Measurements from ENCODE around the gene DARS2. TPM values are rescaled to one million over a fixed set of nuclear protein-coding genes. Genes with fewer than 3 reads are reported as not detected.
A peak's percentile ranks its signal among the peaks of the same experiment; 100 is the strongest.

The DARS2 gene
- total RNA-seq, 1 experiment from 2014 or later: 18.3 TPM

GRCh38 chr1:173853074-173853473 lies 28.6 kb downstream of the DARS2 start:
- Histone ChIP-seq H3K79me2 (ENCODE audit: low read depth) (no peaks in the 10 kb centered on the region), H3K36me3 (ENCODE audit: low read depth) (peaks cover 10% of the 10 kb centered on the region; the same call in 1 of the 2 replicates), H3K4me3 (no peak overlapping the region), H3K4me2 (no peak overlapping the region), H3K4me1 (replicated peaks; ENCODE audit: insufficient read depth) (no peaks in the 10 kb centered on the region), H3K27ac (no peak overlapping the region), H3F3A (ENCODE audit: insufficient read depth, low read depth) (0 out of 2 replicates have a peak, but pooled peaks cover 5% of the 10 kb centered on the region), H4K20me1 (ENCODE audit: insufficient read depth) (no peaks in the 10 kb centered on the region), H3K9me3 (ENCODE audit: insufficient read depth, low read depth) (no peaks in the 10 kb centered on the region), H3K27me3 (ENCODE audit: insufficient read depth, low read depth) (no peaks in the 10 kb centered on the region), H2AFZ (no peak overlapping the region), H3K9me2 (ENCODE audit: insufficient read depth) (no peaks in the 10 kb centered on the region)
- BruUV-seq (replicated peaks): no TSS peak
- CTCF ChIA-PET: no interaction called here
- TF ChIP-seq CTCF (conservative IDR thresholded peaks at IDR 0.05): no peak
- DNase-seq: no peak
- POLR2A ChIA-PET (ENCODE audit: unreplicated experiment): no interaction called here
- intact Hi-C loops (cut with micrococcal nuclease; ENCODE audit: unreplicated experiment): no loop called here

GRCh38 chr1:173856014-173856413 lies 31.5 kb downstream of the DARS2 start:
- Histone ChIP-seq H3K4me3 (no peak overlapping the region), H2AFZ (no peak overlapping the region), H3K36me3 (ENCODE audit: low read depth) (peaks cover 10% of the 10 kb centered on the region; the same call in 1 of the 2 replicates), H3K4me2 (no peak overlapping the region), H3K4me1 (replicated peaks; ENCODE audit: insufficient read depth) (no peaks in the 10 kb centered on the region), H3K27me3 (ENCODE audit: insufficient read depth, low read depth) (no peaks in the 10 kb centered on the region), H3F3A (ENCODE audit: insufficient read depth, low read depth) (peaks cover 15% of the 10 kb centered on the region), H3K9me2 (ENCODE audit: insufficient read depth) (no peaks in the 10 kb centered on the region), H3K9me3 (ENCODE audit: insufficient read depth, low read depth) (no peaks in the 10 kb centered on the region), H3K79me2 (ENCODE audit: low read depth) (no peaks in the 10 kb centered on the region), H3K27ac (0 out of 2 replicates have a peak overlapping the region, but pooled peaks have one; percentile 6), H4K20me1 (ENCODE audit: insufficient read depth) (no peaks in the 10 kb centered on the region)
- DNase-seq: no peak
- POLR2A ChIA-PET (ENCODE audit: unreplicated experiment): no interaction called here
- BruUV-seq (replicated peaks): no TSS peak
- TF ChIP-seq EZH2 (IDR thresholded peaks at IDR 0.05; ENCODE audit: low read depth) (no peak), CTCF (conservative IDR thresholded peaks at IDR 0.05) (no peak)
- intact Hi-C loops (cut with micrococcal nuclease; ENCODE audit: unreplicated experiment): no loop called here
- CTCF ChIA-PET: interaction anchor here (0.5 kb wide), 1 partner anchor 449 kb away, joined by 4 read pairs; no protein-coding TSS in a partner anchor

GRCh38 chr1:173856903-173857302 lies 32.4 kb downstream of the DARS2 start:
- no peak overlapping the region for H3K27ac ChIP-seq
- no peak for TF ChIP-seq EZH2 (IDR thresholded peaks at IDR 0.05; ENCODE audit: low read depth)
- no peak for TF ChIP-seq CTCF (conservative IDR thresholded peaks at IDR 0.05)
- no peak overlapping the region for H3K4me3 ChIP-seq
- BruUV-seq (replicated peaks): no TSS peak
- no peak overlapping the region for H2AFZ ChIP-seq
- POLR2A ChIA-PET (ENCODE audit: unreplicated experiment): interaction anchor here (0.6 kb wide), 1 partner anchor 114 kb away, joined by 4 read pairs; no protein-coding TSS in a partner anchor
- no peaks in the 10 kb centered on the region for H3K27me3 ChIP-seq (ENCODE audit: insufficient read depth, low read depth)
- H3K4me2 ChIP-seq: no peak overlapping the region
- no peaks in the 10 kb centered on the region for H4K20me1 ChIP-seq (ENCODE audit: insufficient read depth)
- no peaks in the 10 kb centered on the region for H3K9me2 ChIP-seq (ENCODE audit: insufficient read depth)
- H3K36me3 ChIP-seq (ENCODE audit: low read depth): peaks cover 10% of the 10 kb centered on the region; the same call in 1 of the 2 replicates
- H3K79me2 ChIP-seq (ENCODE audit: low read depth): no peaks in the 10 kb centered on the region
- DNase-seq: no peak
- intact Hi-C loops (cut with micrococcal nuclease; ENCODE audit: unreplicated experiment): no loop called here
- H3K9me3 ChIP-seq (ENCODE audit: insufficient read depth, low read depth): no peaks in the 10 kb centered on the region
- H3K4me1 ChIP-seq (replicated peaks; ENCODE audit: insufficient read depth): no peaks in the 10 kb centered on the region
- CTCF ChIA-PET: no interaction called here
- peaks cover 24% of the 10 kb centered on the region for H3F3A ChIP-seq (ENCODE audit: insufficient read depth, low read depth)
